ENCODE measurements around the gene COL6A1. TPM values are rescaled to one million over a fixed set of nuclear protein-coding genes. Genes with fewer than 3 reads are reported as not detected.

Gene COL6A1
- total and polyA plus RNA-seq, 4 donors, result 16.9 to 82.0 (median 35.7) TPM

- Histone ChIP-seq H3K27me3 (ENCODE audit: control insufficient read depth in 4 of 4, insufficient read depth in 4 of 4, low read length in 3 of 4) (peaks cover 0 to 7% (median 2%) of the 10 kb centered on the region in 4 donors), H3K9ac (ENCODE audit: low read depth in 1 of 2, low read length in 2 of 2) (no peak overlapping the region), H3K4me1 (ENCODE audit: control insufficient read depth in 4 of 4, insufficient read depth in 4 of 4, low read length in 3 of 4) (peaks cover 17 to 32% (median 23%) of the 10 kb centered on the region in 4 donors)
Measured at GRCh38 chr21:45972353-45972715, 9.2 kb upstream of the COL6A1 start.

DNA sequence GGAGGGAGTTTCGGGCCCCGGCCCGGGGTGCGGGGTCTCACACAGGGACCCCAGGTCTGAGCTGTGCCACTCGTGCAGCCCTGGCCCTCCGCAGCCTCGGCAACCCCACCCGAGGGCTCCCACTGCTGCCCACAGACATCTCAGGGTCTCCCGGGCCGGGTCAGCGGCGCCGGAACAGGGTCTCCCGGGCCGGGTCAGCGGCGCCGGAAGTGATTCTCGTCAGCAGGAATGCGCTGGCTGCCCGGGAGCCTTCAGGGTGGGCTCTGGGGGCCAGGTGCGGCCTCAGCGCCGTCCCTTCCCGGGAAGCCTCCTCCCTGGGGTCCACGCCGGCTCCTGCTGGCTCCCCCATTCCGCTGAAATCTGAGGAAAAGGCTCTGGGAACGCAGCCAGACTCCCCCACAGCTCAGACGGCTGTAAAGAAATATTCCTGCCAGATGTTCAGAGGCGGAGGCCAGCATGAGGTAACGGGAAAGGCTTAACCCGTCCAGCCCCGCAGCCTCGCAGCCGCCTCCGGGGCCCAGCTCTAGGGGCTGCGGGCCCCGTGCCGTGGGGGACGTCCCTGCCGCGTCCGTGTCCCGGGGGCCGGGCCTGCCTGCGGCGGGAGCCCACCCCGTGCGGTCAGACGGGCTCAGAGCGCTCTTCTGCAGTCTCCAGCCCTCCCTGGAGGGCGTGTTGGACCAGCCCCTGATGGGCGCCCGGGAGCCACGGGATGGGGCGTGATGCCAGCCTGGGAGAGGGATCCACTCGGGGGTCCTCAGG lies 8.7 kb upstream of the COL6A1 start:
- Histone ChIP-seq H3K27ac (ENCODE audit: low read depth in 1 of 2, low read length in 2 of 2) (peak overlapping the region; percentile 73 to 79), H3K27me3 (ENCODE audit: control insufficient read depth in 4 of 4, insufficient read depth in 4 of 4, low read length in 3 of 4) (peaks cover 0 to 7% (median 2%) of the 10 kb centered on the region in 4 donors), H3K9me3 (ENCODE audit: control insufficient read depth in 4 of 4, low read length in 3 of 4) (no peaks in the 10 kb centered on the region), H3K4me1 (ENCODE audit: control insufficient read depth in 4 of 4, insufficient read depth in 4 of 4, low read length in 3 of 4) (peaks cover 17 to 32% (median 23%) of the 10 kb centered on the region in 4 donors), H3K9ac (ENCODE audit: low read depth in 1 of 2, low read length in 2 of 2) (no peak overlapping the region), H3K4me3 (ENCODE audit: low read depth in 1 of 3, low read length in 3 of 3) (peak overlapping the region in 1 of 3 donors; percentile 65), H3K36me3 (ENCODE audit: control insufficient read depth in 4 of 4, insufficient read depth in 3 of 4, low read depth in 1 of 4, low read length in 3 of 4) (no peaks in the 10 kb centered on the region)
- 9% methylated on average over 58 of the region's 58 CpGs for WGBS
- TF ChIP-seq RXRA (IDR thresholded peaks at IDR 0.05) (no peak), SP1 (IDR thresholded peaks at IDR 0.05) (no peak), MAX (IDR thresholded peaks at IDR 0.05) (no peak), RAD21 (IDR thresholded peaks at IDR 0.05) (no peak), HNF4G (IDR thresholded peaks at IDR 0.05) (no peak), EGR1 (IDR thresholded peaks at IDR 0.05; ENCODE audit: low read depth in 2 of 2) (no peak), HNF4A (conservative IDR thresholded peaks at IDR 0.05) (no peak), YY1 (IDR thresholded peaks at IDR 0.05) (no peak), FOXA2 (IDR thresholded peaks at IDR 0.05) (no peak), FOXA1 (IDR thresholded peaks at IDR 0.05) (no peak)
- TF ChIP-seq, protein P1, sequence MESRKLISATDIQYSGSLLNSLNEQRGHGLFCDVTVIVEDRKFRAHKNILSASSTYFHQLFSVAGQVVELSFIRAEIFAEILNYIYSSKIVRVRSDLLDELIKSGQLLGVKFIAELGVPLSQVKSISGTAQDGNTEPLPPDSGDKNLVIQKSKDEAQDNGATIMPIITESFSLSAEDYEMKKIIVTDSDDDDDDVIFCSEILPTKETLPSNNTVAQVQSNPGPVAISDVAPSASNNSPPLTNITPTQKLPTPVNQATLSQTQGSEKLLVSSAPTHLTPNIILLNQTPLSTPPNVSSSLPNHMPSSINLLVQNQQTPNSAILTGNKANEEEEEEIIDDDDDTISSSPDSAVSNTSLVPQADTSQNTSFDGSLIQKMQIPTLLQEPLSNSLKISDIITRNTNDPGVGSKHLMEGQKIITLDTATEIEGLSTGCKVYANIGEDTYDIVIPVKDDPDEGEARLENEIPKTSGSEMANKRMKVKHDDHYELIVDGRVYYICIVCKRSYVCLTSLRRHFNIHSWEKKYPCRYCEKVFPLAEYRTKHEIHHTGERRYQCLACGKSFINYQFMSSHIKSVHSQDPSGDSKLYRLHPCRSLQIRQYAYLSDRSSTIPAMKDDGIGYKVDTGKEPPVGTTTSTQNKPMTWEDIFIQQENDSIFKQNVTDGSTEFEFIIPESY (IDR thresholded peaks at IDR 0.05), result no peak
- TF ChIP-seq, protein P2, sequence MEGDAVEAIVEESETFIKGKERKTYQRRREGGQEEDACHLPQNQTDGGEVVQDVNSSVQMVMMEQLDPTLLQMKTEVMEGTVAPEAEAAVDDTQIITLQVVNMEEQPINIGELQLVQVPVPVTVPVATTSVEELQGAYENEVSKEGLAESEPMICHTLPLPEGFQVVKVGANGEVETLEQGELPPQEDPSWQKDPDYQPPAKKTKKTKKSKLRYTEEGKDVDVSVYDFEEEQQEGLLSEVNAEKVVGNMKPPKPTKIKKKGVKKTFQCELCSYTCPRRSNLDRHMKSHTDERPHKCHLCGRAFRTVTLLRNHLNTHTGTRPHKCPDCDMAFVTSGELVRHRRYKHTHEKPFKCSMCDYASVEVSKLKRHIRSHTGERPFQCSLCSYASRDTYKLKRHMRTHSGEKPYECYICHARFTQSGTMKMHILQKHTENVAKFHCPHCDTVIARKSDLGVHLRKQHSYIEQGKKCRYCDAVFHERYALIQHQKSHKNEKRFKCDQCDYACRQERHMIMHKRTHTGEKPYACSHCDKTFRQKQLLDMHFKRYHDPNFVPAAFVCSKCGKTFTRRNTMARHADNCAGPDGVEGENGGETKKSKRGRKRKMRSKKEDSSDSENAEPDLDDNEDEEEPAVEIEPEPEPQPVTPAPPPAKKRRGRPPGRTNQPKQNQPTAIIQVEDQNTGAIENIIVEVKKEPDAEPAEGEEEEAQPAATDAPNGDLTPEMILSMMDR (IDR thresholded peaks at IDR 0.05; ENCODE audit: low read depth, low read length, missing input control), result no peak
- TF ChIP-seq, protein P3, sequence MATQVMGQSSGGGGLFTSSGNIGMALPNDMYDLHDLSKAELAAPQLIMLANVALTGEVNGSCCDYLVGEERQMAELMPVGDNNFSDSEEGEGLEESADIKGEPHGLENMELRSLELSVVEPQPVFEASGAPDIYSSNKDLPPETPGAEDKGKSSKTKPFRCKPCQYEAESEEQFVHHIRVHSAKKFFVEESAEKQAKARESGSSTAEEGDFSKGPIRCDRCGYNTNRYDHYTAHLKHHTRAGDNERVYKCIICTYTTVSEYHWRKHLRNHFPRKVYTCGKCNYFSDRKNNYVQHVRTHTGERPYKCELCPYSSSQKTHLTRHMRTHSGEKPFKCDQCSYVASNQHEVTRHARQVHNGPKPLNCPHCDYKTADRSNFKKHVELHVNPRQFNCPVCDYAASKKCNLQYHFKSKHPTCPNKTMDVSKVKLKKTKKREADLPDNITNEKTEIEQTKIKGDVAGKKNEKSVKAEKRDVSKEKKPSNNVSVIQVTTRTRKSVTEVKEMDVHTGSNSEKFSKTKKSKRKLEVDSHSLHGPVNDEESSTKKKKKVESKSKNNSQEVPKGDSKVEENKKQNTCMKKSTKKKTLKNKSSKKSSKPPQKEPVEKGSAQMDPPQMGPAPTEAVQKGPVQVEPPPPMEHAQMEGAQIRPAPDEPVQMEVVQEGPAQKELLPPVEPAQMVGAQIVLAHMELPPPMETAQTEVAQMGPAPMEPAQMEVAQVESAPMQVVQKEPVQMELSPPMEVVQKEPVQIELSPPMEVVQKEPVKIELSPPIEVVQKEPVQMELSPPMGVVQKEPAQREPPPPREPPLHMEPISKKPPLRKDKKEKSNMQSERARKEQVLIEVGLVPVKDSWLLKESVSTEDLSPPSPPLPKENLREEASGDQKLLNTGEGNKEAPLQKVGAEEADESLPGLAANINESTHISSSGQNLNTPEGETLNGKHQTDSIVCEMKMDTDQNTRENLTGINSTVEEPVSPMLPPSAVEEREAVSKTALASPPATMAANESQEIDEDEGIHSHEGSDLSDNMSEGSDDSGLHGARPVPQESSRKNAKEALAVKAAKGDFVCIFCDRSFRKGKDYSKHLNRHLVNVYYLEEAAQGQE (IDR thresholded peaks at IDR 0.05), result no peak
- no peak for DNase-seq (ENCODE audit: low spot score)

More at GRCh38 chr21:45972353-45972715, 9.2 kb upstream of the COL6A1 start:
- Histone ChIP-seq H3K4me3 (ENCODE audit: low read depth in 1 of 3, low read length in 3 of 3) (no peak overlapping the region), H3K9me3 (ENCODE audit: control insufficient read depth in 4 of 4, low read length in 3 of 4) (no peaks in the 10 kb centered on the region), H3K36me3 (ENCODE audit: control insufficient read depth in 4 of 4, insufficient read depth in 3 of 4, low read depth in 1 of 4, low read length in 3 of 4) (no peaks in the 10 kb centered on the region), H3K27ac (ENCODE audit: low read depth in 1 of 2, low read length in 2 of 2) (peak overlapping the region; percentile 73 to 79)
- 60% methylated on average over 19 of the region's 19 CpGs for WGBS
- no peak for DNase-seq (ENCODE audit: low spot score)
- TF ChIP-seq RXRA (IDR thresholded peaks at IDR 0.05) (no peak), GABPA (IDR thresholded peaks at IDR 0.05 in 1 of 2, conservative IDR thresholded peaks at IDR 0.05 in 1 of 2) (no peak), MAX (IDR thresholded peaks at IDR 0.05) (no peak), RAD21 (IDR thresholded peaks at IDR 0.05) (no peak), HNF4A (conservative IDR thresholded peaks at IDR 0.05) (no peak)
- TF ChIP-seq, protein P1 (IDR thresholded peaks at IDR 0.05), result no peak
